NCI-H2081 treated with DMSO at 0.1 percent for 48 hours (cell line): ENCODE data around the gene UBA6.
"Not testable (repeated sequence)": the region's sequence is repeated elsewhere in the genome, so short reads cannot be mapped to it uniquely, and the experiment has no call there.

Experiments used
- DNase-seq: peaks from one replicate; lab custom pipeline; 2025; lab: John Stamatoyannopoulos, UW

UBA6 gene

DNA sequence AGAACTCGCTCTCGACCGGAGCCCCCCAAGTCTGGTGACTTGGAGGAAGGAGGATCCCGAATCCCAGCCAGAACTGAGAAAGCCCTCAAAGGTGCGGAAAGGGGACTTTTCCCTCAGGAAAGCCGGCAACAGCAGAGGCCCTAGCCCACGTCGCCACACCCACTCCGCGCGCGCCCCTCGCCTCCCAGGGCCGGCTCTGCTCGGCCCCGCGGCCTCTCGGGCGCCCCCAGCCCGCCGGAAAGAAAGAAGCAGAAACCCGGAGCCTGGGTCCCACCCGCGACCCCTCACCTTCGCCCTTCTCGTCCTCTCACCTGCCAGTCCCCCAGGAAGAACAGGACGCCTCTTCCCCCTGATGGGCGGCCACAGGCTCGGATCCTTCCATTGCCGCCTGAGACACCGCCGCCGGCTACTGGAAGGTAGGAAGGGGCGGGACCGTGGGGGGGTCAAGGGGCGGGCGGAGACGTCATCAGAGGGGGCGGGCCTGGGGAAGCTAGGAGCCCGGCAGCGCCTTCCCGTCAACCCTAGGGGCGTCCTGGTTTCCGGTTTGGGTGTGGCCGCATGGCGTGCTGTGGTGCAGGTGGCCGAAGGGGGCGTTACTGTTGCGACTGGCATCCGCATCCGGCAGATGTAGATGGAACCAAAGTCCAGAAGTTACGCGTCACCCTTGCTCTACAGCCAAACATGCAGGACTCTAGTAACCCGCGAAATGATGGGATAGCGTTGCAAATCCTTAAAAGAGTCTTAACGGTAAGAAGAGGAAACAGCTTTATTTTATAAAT, at the start of gene UBA6:
Gene UBA6 (minus strand): TSS at position 418 of the 779 bp plus-strand sequence. CDS start 36 bp downstream, at position 382.
- peak; percentile 57 for DNase-seq

DNA sequence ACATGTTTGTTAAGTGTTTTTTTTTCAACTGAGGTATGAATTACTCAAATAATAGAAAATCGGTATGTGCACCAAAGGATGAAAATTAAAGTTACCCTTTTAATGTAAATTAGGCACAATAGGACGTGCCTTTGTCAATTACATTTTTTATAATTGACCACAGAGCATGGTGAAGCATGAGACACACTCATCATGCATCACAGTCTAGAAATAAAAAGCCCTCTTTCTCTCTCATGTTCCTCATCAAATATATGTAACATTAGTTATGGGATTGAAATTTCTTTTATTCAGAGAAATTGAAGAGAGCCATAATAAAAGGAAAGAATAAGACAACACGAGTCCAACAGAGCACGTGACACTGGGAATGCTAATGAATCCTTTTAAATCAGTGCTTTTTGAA, 49.7 kb upstream of the UBA6 start:
- no peak for DNase-seq

DNA sequence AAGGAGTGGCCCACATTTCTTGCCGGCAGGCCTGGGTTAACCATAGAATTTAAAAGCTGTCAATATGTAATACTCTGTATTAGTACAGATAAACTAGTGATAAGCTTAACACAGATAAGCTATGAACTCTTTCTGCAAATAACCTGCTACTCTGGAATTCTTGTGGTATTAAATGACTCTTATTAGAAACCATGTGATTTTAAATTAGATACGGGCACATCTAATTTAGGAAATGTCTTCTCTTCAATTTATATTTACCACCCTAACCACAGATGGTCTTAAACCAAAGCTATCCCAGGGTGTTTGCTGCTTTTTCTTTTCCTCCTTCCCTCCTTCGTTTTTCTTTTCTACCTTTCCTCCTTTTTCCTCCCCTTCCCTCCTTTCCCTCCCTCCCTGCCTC, 48.3 kb upstream of the UBA6 start:
- DNase-seq, result no peak

DNA sequence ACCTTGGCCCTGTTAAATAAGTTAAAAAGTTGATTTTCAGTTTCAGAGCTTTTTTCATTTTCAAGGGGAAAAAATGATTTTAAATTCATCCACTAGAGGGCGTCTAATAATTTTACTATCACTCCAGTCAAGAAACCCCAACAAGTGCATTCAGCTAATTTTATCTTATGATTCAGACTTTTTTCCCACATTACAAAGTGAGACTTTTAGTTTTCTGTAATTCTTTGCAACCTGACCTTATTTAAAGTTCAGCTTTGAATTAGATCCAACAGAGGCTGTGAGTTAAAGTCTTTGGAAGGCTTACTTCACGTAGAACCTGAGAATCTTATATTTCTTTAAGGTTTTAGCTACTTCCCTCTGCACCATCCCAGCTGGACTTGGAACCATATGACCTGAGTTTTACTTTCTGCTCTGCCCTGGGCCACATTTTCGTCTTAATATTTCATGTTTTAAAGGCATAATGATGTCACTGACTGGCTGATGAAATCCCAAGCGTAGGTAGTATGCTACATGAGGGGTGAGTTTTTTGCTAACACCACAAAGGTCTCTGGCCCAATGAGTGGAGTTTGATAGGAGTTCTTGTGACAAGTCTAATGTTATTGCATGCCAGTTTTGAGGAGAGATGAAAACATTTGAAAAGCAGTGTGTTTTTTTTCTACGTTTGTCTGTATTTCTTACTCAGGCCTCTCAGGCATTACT, 46.0 kb upstream of the UBA6 start:
- DNase-seq, result no peak

DNA sequence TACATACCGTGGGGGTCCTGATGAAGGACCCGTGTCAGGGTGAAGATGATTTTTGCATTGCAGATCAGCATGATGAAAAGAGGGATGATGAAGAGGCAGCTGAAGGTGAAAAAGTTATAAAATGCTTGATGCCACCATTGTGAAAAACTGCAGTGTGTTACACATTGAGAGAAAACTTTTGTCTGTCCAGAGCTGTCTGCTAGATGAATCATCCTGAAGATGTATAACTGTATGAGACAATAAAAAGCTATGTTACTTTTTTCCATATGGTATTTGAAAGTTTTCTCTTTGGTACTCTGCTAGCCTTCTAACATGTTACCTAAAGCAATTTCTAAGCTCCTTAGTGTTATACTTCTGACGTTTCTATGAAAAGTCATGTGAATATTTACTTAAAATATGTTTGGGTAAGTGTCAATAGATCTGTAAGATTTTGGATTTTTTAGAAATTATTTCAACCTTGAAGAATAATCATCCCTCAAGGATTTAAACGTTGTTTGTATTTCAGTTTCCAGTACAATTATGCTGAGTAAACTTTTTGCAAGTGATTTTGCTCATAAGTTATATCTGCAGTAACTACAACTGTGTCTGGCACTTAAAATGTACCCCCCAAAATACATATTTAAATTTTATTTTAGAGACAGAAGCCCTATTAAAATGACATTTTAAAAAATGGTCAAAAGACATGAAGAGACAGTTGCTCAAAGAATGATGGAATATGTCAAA, 43.8 kb upstream of the UBA6 start:
- no peak for DNase-seq

DNA sequence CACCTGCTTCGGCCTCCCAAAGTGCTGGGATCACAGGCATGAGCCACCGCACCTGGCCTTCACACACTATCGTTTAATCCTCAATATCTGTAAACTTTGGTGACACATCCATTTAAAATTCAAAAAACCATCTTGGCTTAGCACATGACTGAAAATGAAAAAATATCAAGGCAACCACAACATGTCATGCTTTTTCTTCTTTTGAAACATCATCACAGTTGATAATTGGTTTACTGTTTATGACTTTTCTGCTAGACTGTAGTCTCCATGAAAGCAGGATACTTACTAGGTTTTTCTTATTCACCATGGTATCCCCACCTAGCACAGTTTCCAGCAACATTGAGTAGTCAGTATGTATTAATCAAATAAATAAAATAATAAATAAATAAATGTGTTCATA, 42.2 kb upstream of the UBA6 start:
- DNase-seq, result no peak

DNA sequence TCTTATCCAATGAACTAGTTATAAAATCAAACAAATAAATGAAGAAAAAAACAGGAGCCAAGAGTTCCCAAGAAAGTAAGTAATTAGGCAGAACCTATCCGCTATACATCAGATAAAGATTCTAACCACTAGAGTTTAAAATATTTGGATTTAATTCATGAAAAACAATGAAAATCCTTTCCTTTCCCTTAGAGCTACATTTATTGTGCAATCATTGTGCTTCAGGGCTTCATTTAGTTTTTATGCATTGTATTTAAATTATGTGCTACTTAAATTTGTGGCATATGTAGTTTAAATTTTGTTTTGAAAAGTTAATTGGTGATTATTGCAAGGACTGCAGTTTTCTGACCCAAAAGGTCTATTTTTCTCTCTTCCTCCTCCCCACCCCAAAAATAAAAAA, 35.3 kb upstream of the UBA6 start:
- DNase-seq, result no peak

DNA sequence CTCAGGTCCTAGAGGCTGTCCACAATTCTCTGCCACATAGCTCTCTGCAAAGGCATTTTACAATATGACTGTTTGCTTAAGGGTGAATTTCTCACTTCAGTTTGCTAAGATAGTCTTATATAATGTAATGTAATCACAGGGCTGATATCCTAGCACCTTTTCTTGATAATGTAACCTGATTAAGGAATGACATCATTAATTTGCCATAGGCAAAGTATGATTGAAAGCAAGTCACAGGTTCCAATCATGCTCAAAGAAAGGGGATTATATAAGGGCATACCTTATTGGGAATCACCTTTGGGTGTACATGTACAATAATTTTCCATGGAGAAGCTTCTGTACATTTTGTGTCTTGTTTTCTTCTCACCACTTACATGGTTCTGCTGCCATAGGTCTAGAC, 34.4 kb upstream of the UBA6 start:
- DNase-seq, result no peak

DNA sequence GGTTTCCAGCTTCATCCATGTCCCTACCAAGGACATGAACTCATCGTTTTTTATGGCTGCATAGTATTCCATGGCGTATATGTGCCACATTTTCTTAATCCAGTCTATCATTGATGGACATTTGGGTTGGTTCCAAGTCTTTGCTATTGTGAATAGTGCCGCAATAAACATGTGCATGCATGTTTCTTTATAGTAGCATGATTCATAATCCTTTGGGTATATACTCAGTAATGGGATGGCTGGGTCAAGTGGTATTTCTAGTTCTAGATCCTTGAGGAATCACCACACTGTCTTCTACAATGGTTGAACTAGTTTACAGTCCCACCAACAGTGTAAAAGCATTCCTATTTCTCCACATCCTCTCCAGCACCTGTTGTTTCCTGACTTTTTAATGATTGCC, 29.6 kb upstream of the UBA6 start:
- not testable (repeated sequence) for DNase-seq

DNA sequence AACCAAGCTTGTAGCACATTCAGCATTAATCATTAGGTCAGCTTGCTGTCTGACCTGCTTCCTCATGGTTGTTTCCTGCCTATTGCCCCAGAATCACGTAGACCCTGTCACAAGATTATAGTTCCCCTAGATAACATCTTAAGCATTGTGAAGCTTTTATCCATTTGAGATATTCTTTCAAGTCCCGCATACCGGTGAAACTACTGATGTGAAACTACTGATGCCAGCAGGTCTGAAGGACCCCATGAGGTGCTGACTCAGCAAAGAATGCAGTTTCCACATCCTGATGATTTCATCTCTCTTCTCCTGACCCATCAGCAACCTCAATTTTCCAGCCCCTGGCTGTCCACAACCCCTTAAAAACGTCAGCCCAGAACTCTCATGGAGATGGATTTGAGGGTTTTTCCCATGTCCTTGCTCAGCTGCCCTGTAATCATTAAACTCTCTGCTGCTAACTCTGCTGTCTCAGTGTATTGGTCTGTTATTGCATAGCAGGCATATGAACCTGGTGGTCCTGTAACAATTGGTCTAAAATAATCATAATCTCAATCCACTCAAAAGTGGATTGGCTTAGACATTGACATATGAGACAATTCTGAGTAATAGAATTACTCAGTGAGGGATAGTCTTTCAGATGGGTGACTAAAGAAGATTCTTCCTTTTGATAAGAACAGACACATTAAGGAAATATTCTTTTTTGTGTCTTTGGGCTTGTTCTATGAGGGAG, 26.3 kb upstream of the UBA6 start:
- DNase-seq, result no peak

DNA sequence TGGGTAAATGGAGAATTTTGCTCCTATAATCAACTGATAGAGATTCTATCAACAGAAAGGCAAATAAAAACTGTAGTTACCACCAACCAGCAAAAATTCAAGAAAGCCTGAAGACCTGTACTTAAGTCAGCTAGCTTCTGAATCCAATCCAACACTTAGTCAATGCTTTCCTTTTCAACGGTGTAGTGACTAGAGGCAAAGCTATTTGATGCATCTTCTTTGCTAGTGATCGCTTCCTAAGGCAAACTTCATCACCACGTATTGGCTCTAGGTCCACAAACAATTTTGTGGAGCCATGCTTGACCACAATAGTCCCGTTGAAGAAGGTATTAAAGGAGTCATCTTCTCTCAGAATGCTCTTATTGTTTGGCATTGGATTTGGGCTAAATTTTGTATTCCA, 25.0 kb upstream of the UBA6 start:
- DNase-seq, result no peak

DNA sequence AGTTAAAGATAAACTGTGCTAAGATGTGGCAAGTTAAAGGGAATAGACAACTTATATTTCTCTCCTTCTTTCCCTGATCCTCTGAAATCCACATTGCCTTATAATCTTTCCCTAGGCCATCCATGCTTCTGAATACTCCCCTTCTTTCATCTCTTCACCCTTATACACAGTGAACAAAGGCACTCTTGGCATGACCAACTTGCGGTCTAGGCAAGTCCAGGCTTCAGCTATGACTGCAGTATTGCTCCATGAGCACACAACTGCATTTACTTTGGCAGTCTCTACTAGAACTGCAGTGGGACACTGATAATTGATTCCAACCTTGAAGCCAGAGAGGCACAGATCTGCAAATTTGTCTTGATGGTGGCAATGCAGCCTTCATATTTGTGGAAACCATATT, 24.2 kb upstream of the UBA6 start:
- no peak for DNase-seq

DNA sequence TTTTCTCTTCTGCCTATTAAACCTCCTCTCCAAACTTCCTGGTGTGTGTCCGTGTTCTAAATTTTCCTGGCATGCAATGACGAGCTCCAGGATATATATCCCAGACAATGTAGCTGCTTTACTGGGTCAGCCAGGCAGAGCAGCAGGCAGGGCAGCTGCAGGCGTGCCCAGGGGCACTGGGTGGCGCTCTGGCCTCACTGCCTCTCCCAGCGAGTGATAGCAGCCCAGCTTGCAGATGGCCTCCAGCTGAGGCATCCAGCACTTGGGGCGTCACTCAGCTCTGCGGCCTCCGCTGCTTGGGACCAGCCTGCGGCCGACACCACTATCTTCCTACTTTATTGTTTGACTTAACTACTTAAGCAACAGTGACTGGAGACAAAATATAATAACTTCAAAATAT, 23.0 kb upstream of the UBA6 start:
- no peak for DNase-seq

DNA sequence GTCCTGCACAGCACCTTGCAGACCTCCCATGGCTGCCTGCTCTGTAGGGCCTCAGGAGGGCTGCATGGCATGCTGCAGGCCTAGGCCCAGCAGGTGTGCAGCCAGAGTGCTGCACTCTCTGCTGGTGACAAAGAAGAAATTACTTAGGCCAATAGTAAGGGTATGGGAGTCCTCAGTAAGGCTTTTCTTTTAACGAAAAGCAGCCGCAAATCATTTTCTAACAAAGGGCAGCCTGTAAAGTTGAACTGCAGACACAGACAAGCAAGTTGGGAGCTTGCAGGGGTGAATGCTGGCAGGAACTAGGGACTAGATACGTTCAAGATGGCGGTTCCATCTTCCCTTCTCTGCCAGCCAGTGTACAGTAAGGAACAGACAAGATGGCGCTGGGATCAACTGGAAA, 22.4 kb upstream of the UBA6 start:
- DNase-seq, result no peak

DNA sequence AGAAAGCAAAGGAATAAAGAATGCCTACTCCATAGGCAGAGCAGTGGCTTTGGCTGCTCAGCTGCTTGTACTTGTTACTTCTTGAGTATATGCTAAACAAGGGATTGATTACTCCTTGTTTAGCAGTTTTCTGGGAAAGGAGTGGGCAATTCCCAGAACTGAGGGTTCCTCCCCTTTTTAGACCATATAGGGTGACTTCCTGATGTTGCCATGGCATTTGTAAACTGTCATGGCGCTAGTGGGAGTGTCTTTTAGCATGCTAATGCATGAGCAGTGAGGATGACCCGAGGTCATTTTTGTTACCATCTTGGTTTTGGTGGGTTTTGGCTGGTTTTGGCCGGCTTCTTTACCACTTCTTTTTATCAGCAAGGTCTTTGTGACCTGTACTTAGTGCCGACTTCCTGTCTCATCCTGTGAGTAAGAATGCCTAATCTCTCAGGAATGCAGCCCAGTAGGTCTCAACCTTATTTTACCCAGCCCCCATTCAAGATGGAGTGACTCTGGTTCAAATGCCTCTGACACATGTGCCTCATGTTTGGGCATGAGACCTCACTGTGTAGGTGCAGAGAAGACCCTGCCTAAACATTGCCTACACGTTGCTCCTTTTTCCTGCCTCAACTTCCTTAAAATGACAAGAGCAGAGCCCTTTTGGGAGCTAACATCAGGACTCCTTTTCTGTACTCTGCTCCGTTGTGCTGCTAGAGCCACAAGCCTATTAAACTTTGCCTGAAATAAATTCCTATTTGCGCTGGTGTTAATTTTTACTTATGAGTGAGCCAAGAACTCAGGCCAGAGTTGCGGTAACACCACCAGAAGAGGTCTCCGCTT, 21.0 kb upstream of the UBA6 start:
- DNase-seq, result no peak

DNA sequence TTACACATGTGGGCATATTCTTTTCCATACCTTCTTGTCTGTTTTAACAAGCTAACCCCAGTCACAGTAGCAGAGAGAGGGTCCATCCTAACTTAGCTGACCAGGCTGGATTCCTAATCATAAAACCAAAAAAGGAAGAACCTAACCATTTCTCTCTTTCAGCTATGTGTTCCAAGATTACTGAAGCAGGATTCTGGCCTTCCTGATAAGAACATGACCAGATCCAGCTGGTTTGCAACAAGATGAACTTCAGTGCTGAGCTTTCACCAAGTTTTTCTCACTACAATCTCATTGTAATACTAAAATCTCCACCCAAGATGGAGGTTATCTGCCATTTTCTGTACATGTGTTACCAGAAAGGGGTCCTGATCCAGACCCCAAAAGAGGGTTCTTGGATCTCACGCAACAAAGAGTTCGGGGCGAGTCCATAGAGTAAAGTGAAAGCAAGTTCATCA, 20.4 kb upstream of the UBA6 start:
- DNase-seq, result no peak

DNA sequence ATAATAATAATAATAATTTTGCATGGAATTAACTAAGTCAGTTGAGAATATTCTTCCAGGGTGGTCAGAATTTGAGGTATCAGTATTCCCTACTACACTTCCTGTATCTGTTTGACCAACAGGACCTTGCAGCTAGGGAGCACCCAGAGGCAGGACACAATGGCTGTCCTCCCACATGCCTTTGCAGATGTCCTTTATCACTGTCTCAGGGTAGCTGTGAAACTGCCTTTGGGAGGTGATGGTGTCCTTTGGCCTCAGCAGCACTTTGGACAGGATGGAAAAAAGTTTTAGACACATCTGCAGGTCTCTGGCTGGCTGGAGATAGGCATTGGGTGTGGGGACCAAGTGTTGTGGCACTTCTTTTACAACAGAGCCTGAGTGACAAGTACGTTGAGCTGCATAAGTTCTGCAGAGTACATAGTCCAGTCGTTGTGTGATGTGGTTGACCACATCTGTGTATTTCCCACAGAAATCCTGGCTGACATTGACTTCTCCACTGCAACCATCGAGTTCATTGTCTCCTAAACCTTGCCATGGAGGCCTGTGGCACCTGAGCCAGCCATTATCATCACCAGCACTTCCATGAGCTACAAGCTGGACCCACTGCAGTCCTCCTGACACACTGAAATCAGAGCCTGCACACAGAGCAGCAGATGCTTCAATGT, 19.1 kb upstream of the UBA6 start:
- no peak for DNase-seq

DNA sequence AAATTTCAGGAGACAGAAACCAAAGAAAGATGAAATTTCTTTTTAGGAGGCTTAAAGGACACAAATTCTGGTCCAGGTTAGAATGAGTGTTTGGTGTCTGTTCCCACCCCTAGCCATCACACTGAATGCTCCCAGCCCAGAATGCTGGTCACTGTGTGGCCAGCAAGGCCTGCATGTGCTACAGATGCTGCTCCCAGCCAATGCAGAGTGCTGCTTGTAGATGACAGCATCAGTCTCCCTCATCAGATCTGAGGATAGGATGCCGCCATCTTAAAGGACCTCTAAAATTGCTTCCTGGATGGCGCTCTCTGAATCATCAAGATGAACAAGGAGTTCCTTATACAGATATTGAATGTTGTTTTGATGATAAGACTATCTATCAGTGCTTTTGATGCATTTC, 17.9 kb upstream of the UBA6 start:
- DNase-seq, result no peak

DNA sequence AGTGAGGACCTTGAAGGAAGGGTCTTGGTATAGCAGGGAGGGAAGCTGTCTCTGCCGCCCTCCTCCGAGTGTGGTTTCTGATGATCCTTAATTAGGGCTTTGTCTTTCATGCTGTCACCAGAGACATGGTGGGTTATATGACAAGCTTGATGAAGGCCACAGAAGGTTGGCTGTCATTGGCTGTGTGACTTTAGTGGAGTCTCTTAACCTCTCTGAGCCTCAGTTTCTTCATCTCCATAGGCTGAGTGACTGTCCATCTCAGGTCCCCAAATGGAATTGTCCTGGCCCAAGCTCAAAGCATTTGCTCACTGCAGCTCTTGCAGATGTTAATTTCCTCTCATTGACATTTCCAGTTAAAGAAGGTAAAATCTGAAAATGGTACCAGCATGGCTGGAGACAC, 16.6 kb upstream of the UBA6 start:
- no peak for DNase-seq

DNA sequence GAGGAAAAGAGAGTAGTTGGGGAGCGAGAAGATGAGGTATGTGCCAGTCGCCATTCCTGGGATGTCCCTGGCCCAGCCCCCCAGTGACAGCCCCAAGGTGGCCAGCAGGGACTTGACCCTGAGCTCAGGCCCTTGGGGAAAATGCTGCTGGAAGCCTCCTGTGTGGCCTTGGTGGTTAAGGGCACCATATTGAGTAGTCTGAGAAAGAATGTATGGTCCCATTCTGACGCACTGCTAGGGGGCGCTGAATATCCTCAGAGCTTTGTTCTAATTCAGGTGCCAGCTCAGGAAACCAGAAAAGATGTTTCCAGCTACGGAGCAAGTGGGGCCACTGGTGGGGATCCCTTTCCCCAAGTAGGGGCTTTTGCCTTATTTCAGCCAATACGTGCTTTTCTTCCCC, 14.0 kb upstream of the UBA6 start:
- no peak for DNase-seq

DNA sequence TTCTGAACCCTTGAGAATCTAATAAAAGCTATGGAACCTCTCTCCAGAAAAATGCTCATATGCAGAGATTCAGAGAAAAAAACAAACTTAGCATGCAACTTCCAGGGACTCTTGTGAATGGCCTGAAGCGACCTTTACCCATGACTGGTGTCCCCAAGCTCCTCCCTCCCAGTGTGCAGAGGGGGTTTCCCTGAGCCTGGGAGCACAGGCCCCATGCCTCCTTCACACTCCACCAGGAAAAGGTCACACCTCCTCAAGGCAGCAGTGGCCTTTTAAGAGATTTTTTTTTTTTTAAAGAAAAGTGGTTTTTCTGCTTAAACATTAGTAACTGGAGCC, 13.3 kb upstream of the UBA6 start:
- DNase-seq, result no peak
